Epithelial cell of esophagus (primary cell): ENCODE measurements around the gene FOXA2.

Experiments
- DNase-seq: peaks from one replicate; pipeline ENCODE4 v3.0.0; 2010; ENCODE audit warnings: low read depth
- H3K4me3 ChIP-seq: 2 replicates; pipeline ENCODE4 v1.5.1; 2011; ENCODE audit warnings: mild to moderate bottlenecking, low read length, control low read depth
- TF ChIP-seq, protein P1 (sequence below): IDR thresholded peaks from 2 replicates; pipeline ENCODE4 v1.5.1; 2011; ENCODE audit warnings: low read depth, mild to moderate bottlenecking, low read length, control low read depth, inconsistent platforms; ENCODE audit not compliant: insufficient read depth; ENCODE audit errors: missing control alignments

The FOXA2 gene

DNA sequence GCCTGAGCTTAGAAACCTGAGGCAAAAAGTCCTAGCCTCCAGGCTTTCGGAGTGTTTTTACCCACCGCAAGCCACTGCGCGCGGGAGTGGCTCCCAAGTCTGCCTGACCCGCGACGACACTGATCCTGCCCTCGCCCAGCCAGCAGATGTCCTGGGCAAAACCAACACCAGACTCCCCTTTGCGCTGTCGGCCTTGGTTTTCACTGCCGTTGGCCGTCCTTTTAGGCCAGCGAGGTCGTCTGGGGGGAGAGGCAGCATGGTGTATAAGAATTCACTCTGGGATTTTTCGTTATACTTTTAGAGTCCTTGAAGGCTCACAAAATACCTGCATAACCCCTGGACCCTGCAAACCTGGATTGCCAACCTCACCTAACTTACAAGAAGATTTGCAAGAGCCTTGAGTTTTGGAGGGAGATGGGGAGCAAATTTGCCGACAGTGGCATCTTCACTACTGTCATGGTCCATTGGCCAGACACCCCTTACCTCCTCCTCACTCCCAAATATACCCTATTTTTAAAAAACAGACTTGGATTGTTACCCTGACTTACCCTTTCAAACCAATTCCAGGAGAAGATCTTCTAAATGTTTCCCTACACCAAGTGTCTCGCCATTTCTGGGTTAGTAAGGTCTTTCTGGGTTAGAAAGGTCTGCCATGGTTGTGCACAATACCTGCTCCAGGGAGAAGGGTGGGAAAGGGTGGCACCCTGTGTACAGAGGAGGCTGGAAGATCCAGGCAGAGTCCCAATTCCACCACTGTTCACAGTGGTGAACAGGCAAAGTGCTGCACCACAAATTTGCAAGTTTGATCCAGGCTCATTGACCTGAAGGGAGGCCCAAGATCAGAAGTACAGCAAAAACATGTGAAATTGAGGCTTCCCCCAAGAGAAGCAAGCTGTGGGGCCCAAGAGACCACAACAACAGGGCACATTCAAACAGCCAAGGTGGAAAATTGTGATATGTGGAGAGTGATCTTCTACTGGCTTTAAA lies 4.4 kb downstream of the FOXA2 start:
- DNase-seq, result no peak
- no peak overlapping the region for H3K4me3 ChIP-seq
- TF ChIP-seq, protein P1, sequence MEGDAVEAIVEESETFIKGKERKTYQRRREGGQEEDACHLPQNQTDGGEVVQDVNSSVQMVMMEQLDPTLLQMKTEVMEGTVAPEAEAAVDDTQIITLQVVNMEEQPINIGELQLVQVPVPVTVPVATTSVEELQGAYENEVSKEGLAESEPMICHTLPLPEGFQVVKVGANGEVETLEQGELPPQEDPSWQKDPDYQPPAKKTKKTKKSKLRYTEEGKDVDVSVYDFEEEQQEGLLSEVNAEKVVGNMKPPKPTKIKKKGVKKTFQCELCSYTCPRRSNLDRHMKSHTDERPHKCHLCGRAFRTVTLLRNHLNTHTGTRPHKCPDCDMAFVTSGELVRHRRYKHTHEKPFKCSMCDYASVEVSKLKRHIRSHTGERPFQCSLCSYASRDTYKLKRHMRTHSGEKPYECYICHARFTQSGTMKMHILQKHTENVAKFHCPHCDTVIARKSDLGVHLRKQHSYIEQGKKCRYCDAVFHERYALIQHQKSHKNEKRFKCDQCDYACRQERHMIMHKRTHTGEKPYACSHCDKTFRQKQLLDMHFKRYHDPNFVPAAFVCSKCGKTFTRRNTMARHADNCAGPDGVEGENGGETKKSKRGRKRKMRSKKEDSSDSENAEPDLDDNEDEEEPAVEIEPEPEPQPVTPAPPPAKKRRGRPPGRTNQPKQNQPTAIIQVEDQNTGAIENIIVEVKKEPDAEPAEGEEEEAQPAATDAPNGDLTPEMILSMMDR, result no peak

DNA sequence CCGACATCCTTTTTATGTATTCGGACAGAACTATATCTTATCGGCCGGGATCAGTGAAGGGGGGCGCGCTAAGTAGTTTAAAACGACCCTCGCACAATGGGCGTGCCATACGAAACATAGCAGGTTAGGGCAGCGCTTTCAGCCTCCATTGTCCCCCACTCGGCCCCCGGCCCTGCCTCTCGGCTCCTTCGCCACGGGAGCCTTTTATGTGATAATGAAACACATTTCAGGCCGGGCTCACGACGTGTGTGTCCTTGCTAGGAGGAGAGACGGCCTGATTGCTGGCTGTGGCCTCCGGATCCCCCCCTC lies 5.3 kb downstream of the FOXA2 start:
- H3K4me3 ChIP-seq, result peak overlapping the region; percentile 42
- TF ChIP-seq, protein P1, result no peak
- no peak for DNase-seq

DNA sequence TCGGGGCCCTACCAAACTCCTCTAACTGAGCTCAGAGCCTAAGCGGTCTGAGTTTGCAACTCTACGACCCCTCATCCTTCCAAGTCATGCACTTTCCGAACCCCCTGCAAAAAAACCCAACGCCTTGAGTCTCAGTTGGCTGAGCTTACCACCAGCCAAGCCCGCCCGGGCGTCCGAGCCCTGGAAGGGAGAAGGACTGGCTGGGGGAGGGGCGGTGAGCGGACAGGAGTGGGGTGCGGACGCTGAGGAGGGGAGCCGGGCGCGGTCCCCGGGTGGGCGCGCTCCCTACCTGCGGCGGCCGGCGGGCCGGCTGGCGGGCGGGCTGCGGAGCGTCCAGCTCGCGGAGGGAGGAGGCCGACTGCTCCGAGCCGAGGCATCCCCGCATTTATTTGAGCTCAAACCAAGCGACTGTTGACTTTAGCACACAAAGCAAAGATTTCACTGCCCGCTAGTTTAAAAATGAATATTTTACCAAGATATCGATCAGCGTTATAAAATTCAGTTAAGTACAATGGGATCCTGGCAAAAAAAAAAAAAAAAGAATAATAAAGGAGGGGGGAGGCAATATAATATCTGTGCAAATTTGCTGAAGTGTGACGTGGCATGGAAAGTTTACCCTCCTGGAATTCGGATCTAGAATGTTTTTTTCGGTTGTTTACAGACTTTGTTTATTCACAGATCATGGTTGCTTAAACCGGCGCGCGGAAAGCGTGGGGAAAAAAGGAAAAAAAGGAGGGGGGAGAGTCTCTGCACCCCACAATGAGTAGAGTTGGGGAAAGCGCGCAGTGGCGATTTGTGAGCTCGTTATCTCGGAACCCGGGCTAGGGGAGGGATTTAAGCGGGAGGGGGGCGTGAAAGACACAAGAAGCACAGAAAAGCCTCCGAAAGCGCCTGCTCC lies 5.9 kb downstream of the FOXA2 start:
- TF ChIP-seq, protein P1, result no peak
- no peak for DNase-seq
- peak overlapping the region; percentile 42 for H3K4me3 ChIP-seq

DNA sequence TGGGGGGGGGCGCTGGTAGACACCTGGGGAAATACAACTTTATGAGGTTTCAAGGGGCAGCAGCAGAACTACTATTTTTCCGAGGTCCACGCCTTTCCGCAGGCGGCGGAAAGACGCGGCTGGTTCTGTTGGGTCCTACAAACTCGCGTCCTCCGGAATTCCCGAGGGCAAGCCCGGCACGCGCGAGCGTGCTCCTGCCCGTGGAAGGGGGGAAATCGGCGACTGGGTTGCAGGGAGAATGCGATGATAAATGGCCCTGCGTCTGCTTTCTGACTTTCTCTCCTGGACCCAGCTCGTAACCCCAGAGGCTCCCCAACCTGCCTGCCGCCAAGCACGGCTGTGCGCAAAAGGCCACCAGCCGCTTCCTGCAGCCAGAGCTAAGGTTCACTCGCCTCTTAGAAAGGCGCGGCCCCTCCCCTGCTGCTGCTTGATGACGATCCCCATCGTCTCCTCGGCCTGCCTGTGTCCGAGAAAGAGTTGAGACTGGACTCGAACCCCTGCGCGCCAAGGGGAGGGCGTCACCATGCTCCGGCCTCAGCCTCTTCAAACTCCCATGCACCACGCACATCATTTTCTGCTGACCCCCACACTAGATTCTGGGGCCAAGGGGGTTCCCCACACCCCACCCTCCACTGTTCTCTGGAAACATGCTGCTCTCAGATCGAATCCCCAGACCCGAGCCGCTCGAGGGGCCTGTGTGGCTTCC lies 6.7 kb downstream of the FOXA2 start:
- TF ChIP-seq, protein P1, result no peak
- no peak for DNase-seq
- peak overlapping the region; percentile 21 for H3K4me3 ChIP-seq

DNA sequence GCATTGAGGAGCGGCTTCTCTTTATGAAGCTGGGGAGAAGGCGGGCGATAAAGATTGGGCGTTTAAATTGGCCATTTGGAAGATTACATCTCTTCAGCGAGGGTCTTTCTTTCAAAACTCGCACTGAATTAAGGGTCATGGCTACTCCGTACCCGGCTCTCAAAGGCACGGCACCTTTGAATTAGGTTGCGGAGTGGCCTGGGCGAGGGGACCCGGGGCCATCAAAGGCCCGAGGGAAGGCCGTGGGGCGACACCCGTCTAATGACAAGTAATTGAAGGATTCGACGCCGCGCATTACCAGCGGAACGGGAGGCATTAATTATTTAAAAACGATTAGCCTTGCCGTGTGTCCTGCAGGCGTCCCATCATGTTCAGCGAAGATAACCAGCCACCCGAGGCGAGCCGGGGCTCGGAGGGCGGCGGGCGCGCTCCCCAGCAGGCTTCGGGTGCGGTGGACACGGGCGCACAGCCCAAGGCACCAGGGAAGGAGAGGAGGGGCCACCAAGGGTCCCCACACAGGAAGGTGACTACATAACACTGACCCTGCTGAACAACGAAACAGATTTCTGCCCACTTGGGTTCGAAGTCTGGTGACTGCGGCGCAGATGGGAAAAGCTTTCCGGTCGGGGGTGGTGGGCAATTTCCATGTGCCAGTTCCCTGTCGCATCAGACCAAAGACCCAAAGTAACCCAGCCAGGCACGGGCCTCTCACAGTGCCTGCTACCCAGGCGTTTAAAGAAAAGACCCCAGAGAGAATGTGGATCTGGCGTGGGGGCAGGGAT lies 7.4 kb downstream of the FOXA2 start:
- DNase-seq, result no peak
- TF ChIP-seq, protein P1, result no peak
- H3K4me3 ChIP-seq, result no peak overlapping the region

DNA sequence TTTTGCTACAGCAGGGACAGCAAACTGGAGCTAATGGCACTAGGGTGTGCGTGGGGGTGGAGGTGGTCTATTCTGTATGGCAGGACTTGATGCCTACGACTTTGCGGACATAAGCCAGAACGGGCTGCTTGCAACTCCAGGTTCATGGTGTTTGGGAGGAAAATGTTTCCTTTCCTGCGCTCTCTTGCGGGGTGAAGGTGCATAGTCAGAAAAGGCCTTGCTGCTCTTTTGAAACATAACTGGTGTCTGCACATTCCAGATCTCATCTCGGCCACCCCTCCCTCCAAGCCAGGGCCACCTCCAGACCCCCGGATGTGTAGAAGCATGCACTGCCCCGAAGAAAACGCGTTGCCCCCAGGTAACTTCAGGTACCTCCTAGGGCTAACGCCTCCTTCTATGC lies 8.1 kb downstream of the FOXA2 start:
- TF ChIP-seq, protein P1, result no peak
- DNase-seq, result no peak
- no peak overlapping the region for H3K4me3 ChIP-seq
